NCI-H524 (cell line): ENCODE data around the gene GGNBP2.

Experiments used
- DNase-seq, 2 experiments: peaks; one replicate each; lab custom pipeline; 2025; lab: John Stamatoyannopoulos, UW

Gene GGNBP2

DNA sequence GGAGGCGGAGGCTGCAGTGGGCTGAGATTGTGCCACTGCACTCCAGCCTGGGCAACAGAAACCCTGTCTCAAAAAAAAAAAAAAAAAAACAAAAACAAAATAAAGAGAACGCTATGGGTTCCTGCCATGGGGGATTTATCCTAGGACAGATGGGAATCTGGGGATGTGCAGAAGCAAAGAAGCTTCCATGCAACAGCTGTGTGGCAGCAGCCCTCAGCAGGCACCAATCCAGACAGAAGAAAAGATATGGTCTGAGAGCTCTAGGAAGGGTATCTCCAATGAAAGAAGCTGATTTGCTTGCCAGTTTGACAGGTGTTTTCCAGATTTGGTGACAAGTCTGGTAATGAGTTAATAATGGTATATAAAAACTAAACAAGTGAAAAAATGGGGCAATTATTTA lies 21.6 kb upstream of the GGNBP2 start:
- DNase-seq, result no peak

GRCh38 chr17:36524428-36524876 lies 20.3 kb upstream of the GGNBP2 start:
- no peak for DNase-seq

DNA sequence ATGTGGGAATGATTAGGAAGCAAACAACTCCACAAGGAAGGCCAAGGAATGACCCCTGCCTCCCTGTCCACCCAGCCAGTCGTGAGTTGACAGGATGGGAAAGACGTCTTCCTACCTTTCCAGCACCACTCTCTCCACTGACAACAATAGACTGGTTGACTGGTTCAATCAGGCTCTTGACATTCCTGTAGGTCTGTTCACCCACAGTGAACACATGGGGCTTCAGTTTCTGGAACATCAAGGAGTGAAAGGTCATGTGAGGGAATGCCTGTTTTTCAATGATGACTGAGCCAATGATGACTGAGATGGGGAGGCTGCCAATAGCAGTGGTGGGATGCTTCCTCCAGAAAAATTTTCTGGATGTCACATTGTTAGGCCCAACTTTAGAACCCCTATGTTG lies 19.6 kb upstream of the GGNBP2 start:
- no peak for DNase-seq

- no peak for DNase-seq
Observed at GRCh38 chr17:36525888-36526287, 18.8 kb upstream of the GGNBP2 start.

GRCh38 chr17:36527621-36528250 lies 17.0 kb upstream of the GGNBP2 start:
- no peak for DNase-seq

GRCh38 chr17:36529121-36529520 lies 15.6 kb upstream of the GGNBP2 start:
- no peak for DNase-seq

GRCh38 chr17:36532435-36532975 lies 12.2 kb upstream of the GGNBP2 start:
- DNase-seq, result no peak

DNA sequence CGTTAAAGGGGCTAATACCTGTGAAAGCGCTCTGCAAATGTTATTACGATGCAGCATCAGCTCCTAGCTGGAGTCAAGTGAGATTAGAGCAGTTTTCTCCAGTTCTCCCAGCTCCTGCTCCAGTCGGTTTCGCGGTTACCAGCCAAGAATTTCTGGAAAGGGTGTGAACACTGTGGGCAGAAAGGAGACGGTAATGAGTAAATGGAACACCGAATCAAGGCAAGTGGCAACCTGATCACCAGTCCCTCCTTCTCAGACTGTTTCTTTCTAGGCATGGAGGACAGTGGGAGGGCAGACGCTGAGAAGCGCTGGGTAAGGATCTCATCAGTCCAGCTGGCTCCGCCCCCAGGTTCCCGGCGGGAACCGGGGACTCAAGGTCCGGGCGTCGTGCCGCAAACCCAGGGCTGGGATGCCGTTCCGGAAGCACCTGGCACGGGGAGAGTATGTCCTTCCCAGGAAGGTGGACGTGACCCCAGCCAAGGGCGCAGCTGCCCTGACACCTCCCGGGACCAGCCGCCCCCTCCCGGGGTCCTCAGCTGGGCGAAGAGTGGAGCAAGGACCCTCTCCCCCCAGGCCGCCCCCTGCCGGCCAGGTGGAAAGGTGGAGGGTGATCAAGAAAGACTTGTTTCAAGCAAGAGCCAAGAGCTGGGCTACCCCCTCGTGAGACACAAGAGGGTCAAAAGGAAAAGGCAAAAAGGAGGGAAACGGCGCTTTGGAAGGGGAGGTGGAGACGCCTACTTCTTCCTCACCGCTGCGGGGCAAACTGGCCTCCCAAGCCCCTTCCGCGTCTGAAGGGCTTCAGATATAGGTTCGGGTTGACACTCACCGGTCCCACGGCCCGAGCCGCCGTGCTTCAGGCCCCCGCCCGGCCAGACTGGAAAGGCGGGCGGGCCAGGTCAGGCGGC lies 10.5 kb upstream of the GGNBP2 start:
- DNase-seq, result peak; percentile 53 to 79

DNA sequence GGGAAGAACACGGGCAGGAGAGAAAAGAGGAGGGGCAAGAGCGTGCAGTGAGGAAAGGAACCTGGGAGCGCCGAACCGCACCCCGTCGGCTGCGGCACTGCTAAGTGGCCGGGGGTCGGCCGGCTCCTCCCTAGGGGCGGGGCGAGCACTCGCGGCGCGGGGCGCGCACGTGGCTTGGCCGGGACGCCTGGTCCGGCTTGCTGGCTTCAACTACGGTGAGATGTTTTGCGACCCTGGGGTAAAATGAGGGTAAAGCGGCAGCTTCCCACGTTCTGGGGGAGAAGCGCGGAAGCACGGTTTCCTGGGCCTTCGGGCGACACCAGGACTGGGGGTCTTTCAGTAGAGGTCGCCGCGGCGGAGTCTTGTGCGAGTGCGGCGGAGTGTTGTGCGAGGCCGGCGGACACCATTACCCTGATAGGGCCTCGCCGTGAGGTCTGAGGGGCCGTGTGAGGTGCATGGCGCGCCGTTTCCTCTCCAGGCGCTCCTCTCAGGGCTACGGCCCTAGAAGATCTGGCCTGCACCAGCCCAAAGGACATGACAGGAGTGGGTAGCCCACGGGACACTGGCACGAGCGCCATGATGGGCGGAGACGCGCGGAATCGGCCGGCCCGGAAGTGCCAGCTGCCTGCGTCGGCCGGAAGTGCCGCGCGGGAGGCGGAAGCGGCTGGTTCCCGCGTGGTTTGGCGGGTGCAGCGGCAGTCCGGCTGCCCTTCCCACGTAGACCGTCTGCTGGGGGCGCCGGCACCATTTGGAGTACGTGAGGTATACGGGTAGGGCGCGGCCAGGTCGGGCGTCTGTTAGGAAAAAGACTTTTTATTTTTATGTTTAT lies 9.7 kb upstream of the GGNBP2 start, which contains the start of the genes MYO19 and PIGW:
Gene MYO19 (minus strand): TSS at position 29 of the 829 bp plus-strand sequence. CDS start 2,330 bp downstream, outside the sequence.
Gene PIGW (plus strand): TSS at position 148 of the 829 bp plus-strand sequence. CDS start 2,115 bp downstream, outside the sequence.
- peak; percentile 84 to 93 for DNase-seq

DNA sequence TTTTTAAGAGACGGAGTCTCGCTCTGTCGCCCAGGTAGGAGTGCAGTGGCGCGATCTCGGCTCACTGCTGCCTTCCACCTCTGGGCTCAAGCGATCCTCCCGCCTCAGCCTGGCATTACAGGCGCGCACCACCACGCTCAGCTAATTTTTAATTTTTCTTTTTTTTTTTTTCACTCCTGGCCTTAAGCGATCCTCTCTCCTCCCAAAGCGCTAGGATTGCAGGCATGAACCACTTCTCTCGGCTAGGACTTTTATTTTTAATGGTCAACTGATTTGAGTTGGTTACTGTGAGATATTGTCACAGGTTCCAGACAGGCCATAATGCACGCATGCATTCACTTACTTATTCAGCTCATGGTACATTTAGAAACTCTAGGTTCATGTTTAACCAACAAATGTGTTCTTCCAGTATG lies 9.0 kb upstream of the GGNBP2 start:
- no peak for DNase-seq

DNA sequence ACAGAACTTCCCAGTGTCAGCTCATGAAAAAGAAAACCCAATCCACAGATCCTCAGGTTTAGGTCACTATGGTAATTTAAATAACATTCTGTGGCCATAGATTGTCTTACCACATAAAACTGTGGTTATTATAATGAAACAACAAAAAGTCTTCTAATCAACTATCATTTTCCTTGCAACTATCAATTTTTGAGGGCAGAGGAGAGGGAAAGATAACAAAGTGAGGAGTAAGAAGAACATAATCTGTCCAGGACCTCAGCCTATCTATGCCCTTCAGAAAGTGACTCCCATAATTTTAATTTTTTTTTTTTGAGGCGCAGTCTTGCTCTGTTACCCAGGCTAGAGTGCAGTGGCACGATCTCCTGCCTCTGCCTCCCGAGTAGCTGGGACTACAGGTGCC lies 4.0 kb upstream of the GGNBP2 start:
- no peak for DNase-seq

- DNase-seq, result no peak
Observed at GRCh38 chr17:36542755-36543154, 2.0 kb upstream of the GGNBP2 start.

DNA sequence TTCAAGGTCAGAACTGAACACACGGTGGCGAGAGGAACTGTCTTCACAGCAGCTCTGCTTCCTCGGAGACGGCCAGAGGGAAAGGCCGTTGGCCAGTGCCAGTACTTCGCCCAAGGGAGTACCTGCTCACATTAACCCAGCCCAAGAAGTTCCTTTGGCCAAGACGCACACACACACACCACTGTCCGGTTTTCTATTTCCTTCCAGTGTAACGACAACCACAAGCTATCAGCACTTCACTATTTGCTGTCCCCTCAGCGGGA lies 744 bp upstream of the GGNBP2 start:
- peak in 1 of 2 experiments; percentile 65 for DNase-seq

DNA sequence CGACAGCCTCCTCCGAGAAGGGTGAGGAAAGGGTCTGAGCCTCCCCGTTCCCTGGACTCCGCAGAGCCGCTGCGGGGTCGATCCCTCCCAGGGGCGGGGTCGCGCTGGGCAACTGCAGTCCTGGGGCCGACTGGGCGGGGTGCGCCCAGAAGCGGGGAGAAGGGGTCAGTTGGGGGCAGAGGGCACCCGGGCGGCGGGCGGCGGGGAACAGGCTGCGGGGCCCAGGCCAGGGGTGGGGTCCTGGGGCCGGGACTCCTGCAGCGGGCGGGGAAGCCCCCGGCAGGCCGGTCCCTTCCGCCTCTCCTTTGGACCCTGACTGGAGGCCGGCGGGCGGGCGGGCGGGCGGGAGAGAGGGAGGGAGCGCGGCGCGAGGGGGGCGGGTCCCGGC lies 352 bp downstream of the GGNBP2 start:
- DNase-seq, result peak; percentile 81 to 91

- peak; percentile 93 to 98 for DNase-seq
Observed at GRCh38 chr17:36545465-36546417, 1.0 kb downstream of the GGNBP2 start.

- DNase-seq, result no peak
Observed at GRCh38 chr17:36546418-36547093, 1.8 kb downstream of the GGNBP2 start.

DNA sequence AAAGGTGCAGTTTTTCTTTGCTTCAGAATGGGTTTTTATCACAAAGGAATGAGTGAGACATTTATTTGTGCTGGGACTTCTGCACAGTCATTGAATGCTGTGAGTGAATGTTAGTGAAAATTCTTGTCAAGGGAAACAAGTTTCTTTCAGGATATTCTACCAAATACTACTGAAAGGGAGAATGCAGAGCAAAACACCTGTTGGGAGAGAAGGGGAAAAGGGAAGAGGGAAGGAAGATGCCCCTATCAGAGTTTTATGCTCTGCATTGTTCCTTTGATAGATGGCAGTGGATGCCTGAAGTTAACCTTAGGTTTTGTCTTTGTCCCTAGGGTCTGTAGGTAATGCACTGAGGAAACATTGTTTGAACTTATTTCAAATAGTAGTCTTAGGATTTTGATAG lies 3.1 kb downstream of the GGNBP2 start:
- DNase-seq, result no peak

DNA sequence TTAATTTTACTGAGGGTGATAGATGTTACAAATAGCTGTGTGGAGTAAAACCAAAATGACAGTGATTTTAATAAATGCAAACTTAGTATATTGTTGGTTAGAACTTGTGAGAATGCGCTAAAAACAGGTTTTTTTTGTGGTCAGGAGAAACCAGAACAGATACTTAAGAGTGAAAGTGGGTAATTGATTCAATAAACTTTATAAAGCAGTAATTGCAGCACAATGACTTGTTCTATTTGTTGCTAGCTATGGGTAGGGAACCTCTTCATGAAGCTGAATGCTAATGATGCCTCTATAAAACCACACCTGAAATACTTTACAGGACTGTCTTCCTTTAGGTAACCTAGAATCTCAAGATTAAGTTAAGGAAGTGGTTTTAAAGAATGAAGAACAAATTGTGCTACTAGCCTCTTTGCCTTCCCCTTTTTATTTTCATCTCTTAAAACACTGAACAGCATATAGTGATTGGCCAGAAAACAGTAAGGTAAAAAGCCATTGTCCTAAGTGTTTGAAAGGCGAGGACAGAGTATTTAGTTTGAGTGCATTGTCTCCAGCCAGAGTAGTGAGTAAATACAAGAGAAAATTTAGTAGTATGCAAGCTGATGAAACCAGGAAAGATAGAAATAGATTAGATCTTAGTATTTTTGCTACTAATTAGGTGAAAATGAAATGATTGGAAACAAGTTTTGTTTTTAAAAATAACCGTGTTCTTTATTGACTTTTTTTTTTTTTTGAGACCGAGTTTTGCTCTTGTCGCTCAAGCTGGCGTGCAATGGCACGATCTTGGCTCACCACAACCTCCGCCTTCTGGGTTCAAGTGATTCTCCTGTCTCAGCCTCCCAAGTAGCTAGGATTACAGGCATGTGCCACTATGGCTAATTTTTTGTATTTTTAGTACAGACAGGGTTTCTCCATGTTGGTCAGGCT lies 6.0 kb downstream of the GGNBP2 start:
- DNase-seq, result no peak

GRCh38 chr17:36553459-36553858 lies 8.7 kb downstream of the GGNBP2 start:
- DNase-seq, result no peak
